Trophoblast cell (in vitro differentiated cells and primary cell): ENCODE measurements around the gene LPCAT2.

Experiments
- DNase-seq, 2 donors: peaks; one replicate each; pipeline ENCODE4 v3.0.0-alpha.2; 2016
- H2AFZ ChIP-seq: 2 replicates; pipeline ENCODE4 v1.6.1; 2013; ENCODE audit warnings: low read length, moderate library complexity, mild to moderate bottlenecking; ENCODE audit not compliant: insufficient read depth, poor library complexity
- H2AK5ac ChIP-seq: 2 replicates; pipeline ENCODE4 v1.6.1; 2013; ENCODE audit warnings: mild to moderate bottlenecking, low read length
- H2BK120ac ChIP-seq: 2 replicates; pipeline ENCODE4 v1.6.1; 2013; ENCODE audit warnings: low read length, mild to moderate bottlenecking, moderate library complexity; ENCODE audit not compliant: insufficient read depth, poor library complexity
- H2BK12ac ChIP-seq: 2 replicates; pipeline ENCODE4 v1.6.1; 2013; ENCODE audit warnings: mild to moderate bottlenecking, low read length, moderate library complexity
- H2BK5ac ChIP-seq: 2 replicates; pipeline ENCODE4 v1.6.1; 2013; ENCODE audit warnings: low read length, low read depth, moderate library complexity, mild to moderate bottlenecking; ENCODE audit not compliant: poor library complexity
- H3K14ac ChIP-seq: 2 replicates; pipeline ENCODE4 v1.6.1; 2013; ENCODE audit warnings: mild to moderate bottlenecking, low read length
- H3K18ac ChIP-seq: 2 replicates; pipeline ENCODE4 v1.6.1; 2013; ENCODE audit warnings: mild to moderate bottlenecking, low read length
- H3K23ac ChIP-seq: 2 replicates; pipeline ENCODE4 v1.6.1; 2013; ENCODE audit warnings: low read length
- H3K27ac ChIP-seq: 2 replicates; pipeline ENCODE4 v1.5.1; 2013; ENCODE audit warnings: low read depth, mild to moderate bottlenecking, inconsistent platforms, low read length, moderate library complexity
- H3K27me3 ChIP-seq: 2 replicates; pipeline ENCODE4 v1.6.1; 2013; ENCODE audit warnings: inconsistent platforms, mild to moderate bottlenecking, low read length, moderate library complexity; ENCODE audit not compliant: insufficient read depth
- H3K36me3 ChIP-seq, 2 experiments: 1 replicate in 1 of 2; 2 replicates in 1 of 2; pipeline ENCODE4 v1.6.1; 2013; ENCODE audit warnings: low read length in 2 of 2, mild to moderate bottlenecking in 2 of 2, moderate library complexity in 1 of 2; ENCODE audit not compliant: insufficient read depth in 2 of 2, control insufficient read depth in 1 of 2
- H3K4ac ChIP-seq: 2 replicates; pipeline ENCODE4 v1.6.1; 2013; ENCODE audit warnings: low read depth, mild to moderate bottlenecking, low read length, moderate library complexity
- H3K4me1 ChIP-seq, 2 experiments: 1 replicate in 1 of 2; 2 replicates in 1 of 2; pipeline ENCODE4 v1.6.1; 2013; ENCODE audit warnings: low read length in 2 of 2, mild to moderate bottlenecking in 2 of 2, moderate library complexity in 1 of 2; ENCODE audit not compliant: insufficient read depth in 2 of 2, control insufficient read depth in 1 of 2
- H3K4me2 ChIP-seq: 2 replicates; pipeline ENCODE4 v1.6.1; 2013; ENCODE audit warnings: inconsistent platforms, mild to moderate bottlenecking, low read length, moderate library complexity
- H3K4me3 ChIP-seq: 2 replicates; pipeline ENCODE4 v1.5.1; 2013; ENCODE audit warnings: mild to moderate bottlenecking, low read depth, low read length, inconsistent platforms
- H3K79me1 ChIP-seq: one replicate; pipeline ENCODE4 v1.6.1; 2013; ENCODE audit warnings: low read length
- H3K79me2 ChIP-seq: 2 replicates; pipeline ENCODE4 v1.6.1; 2013; ENCODE audit warnings: low read length, mild to moderate bottlenecking; ENCODE audit not compliant: control insufficient read depth, insufficient read depth, poor library complexity
- H3K9ac ChIP-seq: 2 replicates; pipeline ENCODE4 v1.6.1; 2013; ENCODE audit warnings: mild to moderate bottlenecking, low read length
- H3K9me3 ChIP-seq: 2 replicates; pipeline ENCODE4 v1.6.1; 2013; ENCODE audit warnings: low read depth, mild to moderate bottlenecking, control low read depth, inconsistent platforms, low read length; ENCODE audit not compliant: insufficient read depth
- H4K12ac ChIP-seq: 2 replicates; pipeline ENCODE4 v1.6.1; 2013; ENCODE audit warnings: low read depth, mild to moderate bottlenecking, low read length, moderate library complexity
- H4K8ac ChIP-seq: 2 replicates; pipeline ENCODE4 v1.6.1; 2013; ENCODE audit warnings: low read depth, mild to moderate bottlenecking, low read length, moderate library complexity
- H4K91ac ChIP-seq: one replicate; pipeline ENCODE4 v1.6.1; 2013; ENCODE audit warnings: low read depth, mild to moderate bottlenecking, low read length, moderate library complexity
- WGBS: extraction: QIAGEN DNeasy Blood & Tissue Kit; methylation state at CpG from one replicate; pipeline ENCODE4 v1.1.7; 2013; ENCODE audit warnings: missing lambda C conversion rate; ENCODE audit not compliant: insufficient read length, insufficient coverage; ENCODE audit errors: extremely low coverage; 5-methylcytosine and 5-hydroxymethylcytosine counted together

The LPCAT2 gene

GRCh38 chr16:55487048-55487803 is 21.6 kb upstream of the LPCAT2 start:
- DNase-seq = no peak
- Histone ChIP-seq H3K4me3 (no peak overlapping the region), H3K23ac (no peak overlapping the region), H2BK5ac (no peak overlapping the region), H2BK12ac (no peak overlapping the region), H3K4ac (no peak overlapping the region), H3K18ac (no peak overlapping the region), H3K27ac (peak overlapping the region; percentile 12), H3K27me3 (no peaks in the 10 kb centered on the region), H4K8ac (no peak overlapping the region), H3K4me2 (no peak overlapping the region), H3K79me2 (no peaks in the 10 kb centered on the region), H3K79me1 (no peaks in the 10 kb centered on the region), H3K9ac (no peak overlapping the region), H3K4me1 (peaks cover 0 to 10% of the 10 kb centered on the region in 2 experiments), H4K12ac (no peak overlapping the region), H2AK5ac (no peak overlapping the region), H3K9me3 (peaks cover 2% of the 10 kb centered on the region), H2AFZ (no peak overlapping the region), H4K91ac (no peak overlapping the region), H3K36me3 (peaks cover 78 to 93% of the 10 kb centered on the region in 2 experiments), H2BK120ac (no peak overlapping the region), H3K14ac (no peak overlapping the region)
- WGBS = no CpG with 5 or more reads among the region's 13 CpGs

GRCh38 chr16:55488306-55488705 is 20.6 kb upstream of the LPCAT2 start:
- no peak overlapping the region for H2BK12ac ChIP-seq
- H4K12ac ChIP-seq = no peak overlapping the region
- H2AFZ ChIP-seq = no peak overlapping the region
- H2BK5ac ChIP-seq = no peak overlapping the region
- no CpG with 5 or more reads among the region's 12 CpGs for WGBS
- no peaks in the 10 kb centered on the region for H3K27me3 ChIP-seq
- H2BK120ac ChIP-seq = no peak overlapping the region
- no peaks in the 10 kb centered on the region for H3K79me1 ChIP-seq
- peaks cover 80 to 92% of the 10 kb centered on the region in 2 experiments for H3K36me3 ChIP-seq
- no peak overlapping the region for H3K14ac ChIP-seq
- DNase-seq = no peak
- no peak overlapping the region for H3K4me3 ChIP-seq
- H3K4me2 ChIP-seq = no peak overlapping the region
- H3K4ac ChIP-seq = no peak overlapping the region
- H4K8ac ChIP-seq = no peak overlapping the region
- peaks cover 2% of the 10 kb centered on the region for H3K9me3 ChIP-seq
- no peak overlapping the region for H2AK5ac ChIP-seq
- H3K79me2 ChIP-seq = no peaks in the 10 kb centered on the region
- H3K9ac ChIP-seq = no peak overlapping the region
- H3K23ac ChIP-seq = no peak overlapping the region
- H4K91ac ChIP-seq = no peak overlapping the region
- peaks cover 0 to 7% of the 10 kb centered on the region in 2 experiments for H3K4me1 ChIP-seq
- no peak overlapping the region for H3K18ac ChIP-seq
- H3K27ac ChIP-seq = no peak overlapping the region

GRCh38 chr16:55489119-55489955 is 19.5 kb upstream of the LPCAT2 start:
- Histone ChIP-seq H3K4me3 (no peak overlapping the region), H3K79me1 (no peaks in the 10 kb centered on the region), H3K18ac (no peak overlapping the region), H2BK5ac (no peak overlapping the region), H3K27me3 (no peaks in the 10 kb centered on the region), H3K9ac (no peak overlapping the region), H3K4me1 (peaks cover 0 to 7% of the 10 kb centered on the region in 2 experiments), H3K27ac (no peak overlapping the region), H2BK12ac (no peak overlapping the region), H2AK5ac (no peak overlapping the region), H3K36me3 (peaks cover 72 to 89% of the 10 kb centered on the region in 2 experiments), H4K91ac (no peak overlapping the region), H3K23ac (no peak overlapping the region), H3K4me2 (no peak overlapping the region), H2AFZ (no peak overlapping the region), H4K8ac (no peak overlapping the region), H3K79me2 (no peaks in the 10 kb centered on the region), H4K12ac (no peak overlapping the region), H2BK120ac (no peak overlapping the region), H3K14ac (no peak overlapping the region), H3K9me3 (peaks cover 2% of the 10 kb centered on the region), H3K4ac (no peak overlapping the region)
- no CpG with 5 or more reads among the region's 14 CpGs for WGBS
- no peak for DNase-seq

- Histone ChIP-seq H4K12ac (no peak overlapping the region), H3K36me3 (peaks cover 73 to 89% of the 10 kb centered on the region in 2 experiments), H2BK12ac (no peak overlapping the region), H2BK5ac (no peak overlapping the region), H3K9ac (no peak overlapping the region), H4K8ac (no peak overlapping the region), H3K4me2 (no peak overlapping the region), H2AK5ac (no peak overlapping the region), H3K27ac (no peak overlapping the region), H3K4me1 (peaks cover 0 to 9% of the 10 kb centered on the region in 2 experiments), H3K9me3 (peaks cover 2% of the 10 kb centered on the region), H2AFZ (no peak overlapping the region), H3K18ac (no peak overlapping the region), H3K4ac (no peak overlapping the region), H3K27me3 (no peaks in the 10 kb centered on the region), H4K91ac (no peak overlapping the region), H2BK120ac (no peak overlapping the region), H3K14ac (no peak overlapping the region), H3K79me2 (no peaks in the 10 kb centered on the region), H3K23ac (no peak overlapping the region), H3K4me3 (no peak overlapping the region), H3K79me1 (no peaks in the 10 kb centered on the region)
- DNase-seq = no peak
- WGBS = no CpG with 5 or more reads among the region's 2 CpGs
Observed at GRCh38 chr16:55489956-55490265, 19.0 kb upstream of the LPCAT2 start.
